H1 (cell line): ENCODE measurements around the gene ANKS1B. TPM values are rescaled to one million over a fixed set of nuclear protein-coding genes. Genes with fewer than 3 reads are reported as not detected.

Experiments used
- CTCF ChIA-PET: fragments of 300-600 bp; sonication (Branson Sonifier 250); formaldehyde crosslinking; loops from one replicate; lab custom pipeline; 2021; ENCODE audit not compliant: partially characterized antibody; lab: Charles Lee
- POLR2A ChIA-PET: fragments of 300-600 bp; sonication (Branson Sonifier 250); formaldehyde crosslinking; loops from one replicate; lab custom pipeline; 2021; ENCODE audit warnings: inconsistent platforms; ENCODE audit not compliant: partially characterized antibody; lab: Charles Lee
- DNase-seq, 2 experiments: peaks; one replicate each; pipeline versions ENCODE4 v3.0.0 to v3.0.0-alpha.2; 2010 to 2022; ENCODE audit warnings: low spot score in 2 of 2, low read depth in 1 of 2, mixed read lengths in 1 of 2
- FAIRE-seq: peaks from 2 replicates; lab custom pipeline; 2011; peaks lifted over from hg19 to GRCh38; lab: Jason Lieb, UNC
- H2AFZ ChIP-seq: 2 replicates; pipeline ENCODE4 v1.8.1; 2012; ENCODE audit warnings: low read length, inconsistent platforms
- H2AK5ac ChIP-seq: 2 replicates; pipeline ENCODE4 v1.6.1; 2013; ENCODE audit warnings: low read depth, low read length
- H2BK120ac ChIP-seq: replicated peaks from 2 replicates; pipeline ENCODE3; 2013; ENCODE audit warnings: low read depth, low read length, inconsistent platforms
- H2BK12ac ChIP-seq: 2 replicates; pipeline ENCODE4 v1.6.1; 2013; ENCODE audit warnings: low read depth, low read length
- H2BK15ac ChIP-seq: 2 replicates; pipeline ENCODE4 v1.6.1; 2013; ENCODE audit warnings: low read length
- H2BK20ac ChIP-seq: 2 replicates; pipeline ENCODE4 v1.6.1; 2013; ENCODE audit warnings: low read length
- H2BK5ac ChIP-seq: 2 replicates; pipeline ENCODE4 v1.6.1; 2013; ENCODE audit warnings: low read depth, low read length
- H3K14ac ChIP-seq: 2 replicates; pipeline ENCODE4 v1.6.1; 2013; ENCODE audit warnings: inconsistent platforms; ENCODE audit not compliant: insufficient read length
- H3K18ac ChIP-seq: 2 replicates; pipeline ENCODE4 v1.6.1; 2013; ENCODE audit warnings: low read length; ENCODE audit errors: extremely low read depth
- H3K23ac ChIP-seq: 2 replicates; pipeline ENCODE4 v1.6.1; 2013; ENCODE audit warnings: inconsistent platforms; ENCODE audit not compliant: insufficient read length
- H3K23me2 ChIP-seq: 2 replicates; pipeline ENCODE4 v1.6.1; 2013; ENCODE audit warnings: low read depth, low read length
- H3K27ac ChIP-seq: 2 replicates; pipeline ENCODE4 v1.6.1; 2011; ENCODE audit warnings: low read depth, low read length, inconsistent platforms
- H3K27me3 ChIP-seq, 4 experiments: replicated peaks in 1 of 4; 1 replicate in 1 of 4; 2 replicates in 3 of 4; pipeline versions ENCODE4 v1.6.1 to v1.8.1; 2011 to 2013; ENCODE audit warnings: low read length in 3 of 4, mild to moderate bottlenecking in 3 of 4, inconsistent platforms in 2 of 4, mixed read lengths in 2 of 4, moderate library complexity in 1 of 4; ENCODE audit not compliant: control insufficient read depth in 3 of 4, insufficient read depth in 3 of 4; ENCODE audit errors: extremely low read depth in 1 of 4
- H3K36me3 ChIP-seq, 4 experiments: 2 replicates each; pipeline versions ENCODE4 v1.6.1 to v1.8.1; 2011 to 2013; ENCODE audit warnings: mild to moderate bottlenecking in 4 of 4, low read length in 3 of 4, moderate library complexity in 2 of 4, control low read depth in 1 of 4, inconsistent platforms in 1 of 4; ENCODE audit not compliant: insufficient read depth in 4 of 4, control insufficient read depth in 2 of 4
- H3K4ac ChIP-seq: replicated peaks from 2 replicates; pipeline ENCODE3; 2013; ENCODE audit warnings: low read length, low read depth, mixed read lengths, inconsistent platforms; ENCODE audit not compliant: insufficient read length
- H3K4me1 ChIP-seq, 4 experiments: replicated peaks in 1 of 4; 1 replicate in 1 of 4; 2 replicates in 3 of 4; pipeline versions ENCODE4 v1.6.1 to v1.8.1; 2011 to 2013; ENCODE audit warnings: low read length in 3 of 4, inconsistent platforms in 2 of 4, mixed read lengths in 1 of 4; ENCODE audit not compliant: insufficient read depth in 4 of 4, control insufficient read depth in 3 of 4
- H3K4me2 ChIP-seq, 2 experiments: 2 replicates each; pipeline versions ENCODE4 v1.6.1 to v1.8.1; 2011 to 2013; ENCODE audit warnings: low read depth in 2 of 2, low read length in 2 of 2, control low read depth in 1 of 2, inconsistent platforms in 1 of 2, mild to moderate bottlenecking in 1 of 2; ENCODE audit not compliant: insufficient read depth in 1 of 2
- H3K4me3 ChIP-seq, 4 experiments: fragments of 200-600, 300-600 bp in 1 of 4; sonication (generic), shearing (Covaris generic), sonication (Bioruptor Twin) in 1 of 4; 2 replicates each; pipeline versions ENCODE4 v1.5.1 to v1.8.1; 2011 to 2016; ENCODE audit warnings: low read length in 4 of 4, low read depth in 3 of 4, control low read depth in 2 of 4, inconsistent platforms in 2 of 4, mild to moderate bottlenecking in 2 of 4, mixed read lengths in 1 of 4, moderate library complexity in 1 of 4; ENCODE audit not compliant: insufficient read depth in 2 of 4; ENCODE audit errors: extremely low read depth in 1 of 4
- H3K56ac ChIP-seq: replicated peaks from 2 replicates; pipeline ENCODE3; 2013; ENCODE audit warnings: low read depth, mild to moderate bottlenecking, mixed read lengths, low read length, inconsistent platforms; ENCODE audit not compliant: insufficient read length
- H3K79me1 ChIP-seq: 2 replicates; pipeline ENCODE4 v1.6.1; 2013; ENCODE audit warnings: low read depth, low read length, control low read depth
- H3K79me2 ChIP-seq, 2 experiments: 2 replicates each; pipeline versions ENCODE4 v1.6.1 to v1.8.1; 2012 to 2013; ENCODE audit warnings: low read length in 2 of 2, mild to moderate bottlenecking in 2 of 2, inconsistent platforms in 1 of 2; ENCODE audit not compliant: insufficient read depth in 2 of 2, control insufficient read depth in 1 of 2
- H3K9ac ChIP-seq, 4 experiments: replicated peaks in 1 of 4; 1 replicate in 1 of 4; 2 replicates in 3 of 4; pipeline versions ENCODE4 v1.6.1 to v1.8.1; 2011 to 2013; ENCODE audit warnings: low read depth in 3 of 4, low read length in 3 of 4, control low read depth in 2 of 4, mild to moderate bottlenecking in 2 of 4, moderate library complexity in 2 of 4, inconsistent platforms in 1 of 4; ENCODE audit errors: extremely low read depth in 1 of 4
- H3K9me3 ChIP-seq, 2 experiments: 2 replicates each; pipeline versions ENCODE4 v1.6.1 to v1.8.1; 2012 to 2013; ENCODE audit warnings: mild to moderate bottlenecking in 2 of 2, moderate library complexity in 2 of 2, control low read depth in 1 of 2, inconsistent platforms in 1 of 2, low read depth in 1 of 2, low read length in 1 of 2, mixed read lengths in 1 of 2; ENCODE audit not compliant: insufficient read depth in 2 of 2
- H4K20me1 ChIP-seq, 2 experiments: replicated peaks in 1 of 2; 2 replicates each; pipeline versions ENCODE3 to v1.8.1; 2011 to 2013; ENCODE audit warnings: inconsistent platforms in 2 of 2, low read length in 2 of 2, mild to moderate bottlenecking in 1 of 2; ENCODE audit not compliant: insufficient read depth in 2 of 2, control insufficient read depth in 1 of 2
- H4K5ac ChIP-seq: 2 replicates; pipeline ENCODE4 v1.6.1; 2013; ENCODE audit warnings: low read length, low read depth, mixed read lengths, inconsistent platforms; ENCODE audit not compliant: insufficient read length
- H4K8ac ChIP-seq: 2 replicates; pipeline ENCODE4 v1.8.0; 2013; ENCODE audit warnings: mild to moderate bottlenecking, moderate library complexity, low read length, inconsistent platforms; ENCODE audit not compliant: insufficient read depth; ENCODE audit errors: extremely low read depth
- H4K91ac ChIP-seq: replicated peaks from 2 replicates; pipeline ENCODE3; 2013; ENCODE audit warnings: low read length, mixed read lengths, inconsistent platforms; ENCODE audit not compliant: insufficient read length
- WGBS, 2 experiments: shearing (Covaris generic) in 1 of 2; methylation state at CpG; one replicate each; pipeline versions ENCODE4 v1.1.6 to v1.1.7; 2013 to 2015; ENCODE audit warnings: low lambda C conversion rate in 2 of 2, mixed read lengths in 2 of 2, inconsistent platforms in 1 of 2, low coverage in 1 of 2, missing lambda C conversion rate in 1 of 2; ENCODE audit not compliant: insufficient replicate concordance in 2 of 2, insufficient coverage in 1 of 2, insufficient read length in 1 of 2; ENCODE audit errors: extremely low coverage in 1 of 2, missing lambda C conversion rate in 1 of 2; 5-methylcytosine and 5-hydroxymethylcytosine counted together
- polyA plus RNA-seq, 7 experiments: library from polyadenylated mRNA; depleted of rRNA in 3 of 7; stranded (reverse) in 5 of 7; unstranded in 2 of 7; fragments of >200 nt in 5 of 7; fragments of 200-250 nt in 2 of 7; gene quantifications; 1 replicate in 5 of 7; 2 replicates in 1 of 7; 4 replicates in 1 of 7; pipeline versions ENCODE4 v1.2.1 to v1.2.3, GENCODE V29; 2011 to 2013; ENCODE audit warnings: missing spikeins in 2 of 7, mixed read lengths in 2 of 7
- total RNA-seq: library from RNA; stranded (reverse); fragmentation: NEBNext Ultra II Directional; extraction: Animal tissue kit (Norgen Biotek cat#: 25700); gene quantifications from 2 replicates; pipeline ENCODE4 v1.2.1, GENCODE V29; 2021

Gene ANKS1B
- total and polyA plus RNA-seq, 2 of the 8 experiments (the other 6 are each of a cell fraction or from before 2014, with no cell fraction given), result 2.7 to 6.1 TPM

DNA sequence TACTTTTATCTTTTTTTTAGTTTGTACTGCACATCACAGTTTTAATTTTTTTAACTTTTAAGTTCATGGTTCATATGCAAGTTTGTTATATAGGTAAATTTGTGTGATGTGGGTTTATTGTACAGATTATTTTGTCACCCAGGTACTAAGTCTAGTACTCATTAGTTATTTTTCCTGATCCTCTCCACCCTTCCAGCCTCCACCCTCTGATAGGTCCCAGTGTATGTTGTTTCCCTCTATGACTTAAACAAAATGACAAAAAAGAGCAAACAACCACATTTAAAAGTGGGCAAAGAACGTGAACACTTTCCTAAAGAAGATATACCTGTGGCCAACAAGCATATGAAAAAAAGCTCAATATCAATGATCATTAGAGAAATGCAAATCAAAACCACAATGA, 273.5 kb downstream of the ANKS1B start:
- Histone ChIP-seq H4K5ac (no peak overlapping the region), H2BK15ac (no peak overlapping the region), H3K4me1 (no peaks in the 10 kb centered on the region), H3K79me2 (no peaks in the 10 kb centered on the region), H3K36me3 (no peaks in the 10 kb centered on the region), H3K23me2 (no peaks in the 10 kb centered on the region), H2BK20ac (no peak overlapping the region), H2AFZ (no peak overlapping the region), H3K14ac (no peak overlapping the region), H4K8ac (no peak overlapping the region), H2BK5ac (no peak overlapping the region), H3K4me2 (no peak overlapping the region), H4K20me1 (no peaks in the 10 kb centered on the region), H3K4me3 (no peak overlapping the region), H3K4ac (no peak overlapping the region), H2BK12ac (no peak overlapping the region), H3K18ac (no peak overlapping the region), H2AK5ac (no peak overlapping the region), H3K27ac (no peak overlapping the region), H3K79me1 (no peaks in the 10 kb centered on the region), H2BK120ac (no peak overlapping the region), H3K9ac (no peak overlapping the region), H3K23ac (no peak overlapping the region), H4K91ac (no peak overlapping the region), H3K9me3 (no peaks in the 10 kb centered on the region), H3K56ac (no peak overlapping the region), H3K27me3 (peaks cover 0 to 1% (median 0%) of the 10 kb centered on the region in 4 experiments; a peak in 1 of 7 replicates)
- WGBS, 2 experiments, result 88% methylated on average over 1 of the region's 1 CpG; no CpG with 5 or more reads in 1 of the 2 experiments
- DNase-seq, result no peak
- POLR2A ChIA-PET, result no interaction called here
- CTCF ChIA-PET, result interaction anchor here (0.7 kb wide), 1 partner anchor 53 kb away, joined by 3 read pairs; no protein-coding TSS in a partner anchor
- FAIRE-seq, result no peak
